SIG-M5 treated with dmso at 0.1 percent for 504 hours (cell line): ENCODE measurements around the gene MCF2L.

Experiments used
- DNase-seq: peaks from one replicate; lab custom pipeline; 2025; ENCODE audit not compliant: unreplicated experiment; lab: John Stamatoyannopoulos, UW

Gene MCF2L

GRCh38 chr13:113142876-113143275, 173.9 kb downstream of the MCF2L start:
- DNase-seq, result no peak

- no peak for DNase-seq
These were observed 174.6 kb downstream of the MCF2L start for GRCh38 chr13:113143466-113144254.

- no peak for DNase-seq
These were observed 175.2 kb downstream of the MCF2L start for GRCh38 chr13:113144255-113144629.

- no peak for DNase-seq
These were observed 176.5 kb downstream of the MCF2L start for GRCh38 chr13:113145496-113145895.

- DNase-seq, result no peak
These were observed 177.0 kb downstream of the MCF2L start for GRCh38 chr13:113145911-113146598.

GRCh38 chr13:113146750-113147149, 177.7 kb downstream of the MCF2L start:
- DNase-seq, result no peak

GRCh38 chr13:113147206-113147605, 178.2 kb downstream of the MCF2L start:
- no peak for DNase-seq

GRCh38 chr13:113148407-113148806, 179.4 kb downstream of the MCF2L start:
- no peak for DNase-seq

GRCh38 chr13:113148940-113149503, 180.0 kb downstream of the MCF2L start:
- no peak for DNase-seq
